ENCODE measurements around the gene PSMB10.

PSMB10 gene

GRCh38 chr16:67941469-67942199, 5.0 kb upstream of the PSMB10 start:
- TF ChIP-seq GATA2 (IDR thresholded peaks at IDR 0.05; ENCODE audit: low read depth, low read length) = no peak
- TF ChIP-seq GATA3 (IDR thresholded peaks at IDR 0.05; ENCODE audit: low read depth, low read length) = no peak

GRCh38 chr16:67940446-67941089, 3.9 kb upstream of the PSMB10 start:
- no peak for TF ChIP-seq GATA3 (IDR thresholded peaks at IDR 0.05; ENCODE audit: low read depth, low read length)
- no peak for TF ChIP-seq GATA2 (IDR thresholded peaks at IDR 0.05; ENCODE audit: low read depth, low read length)

- TF ChIP-seq GATA2 (IDR thresholded peaks at IDR 0.05; ENCODE audit: low read depth, low read length) = no peak
Measured at GRCh38 chr16:67939507-67940445, 3.1 kb upstream of the PSMB10 start.

GRCh38 chr16:67936880-67937605, 393 bp upstream of the PSMB10 start:
- TF ChIP-seq GATA2 (IDR thresholded peaks at IDR 0.05; ENCODE audit: low read depth, low read length) (no peak), GATA3 (IDR thresholded peaks at IDR 0.05; ENCODE audit: low read depth, low read length) (no peak)

GRCh38 chr16:67935402-67936123, 1.1 kb downstream of the PSMB10 start:
- TF ChIP-seq GATA2 (IDR thresholded peaks at IDR 0.05; ENCODE audit: low read depth, low read length) (0 out of 2 replicates have a peak, but pooled peaks have one; percentile 9), GATA3 (IDR thresholded peaks at IDR 0.05; ENCODE audit: low read depth, low read length) (no peak)

GRCh38 chr16:67935101-67935401, 1.6 kb downstream of the PSMB10 start:
- TF ChIP-seq GATA3 (IDR thresholded peaks at IDR 0.05; ENCODE audit: low read depth, low read length) (no peak), GATA2 (IDR thresholded peaks at IDR 0.05; ENCODE audit: low read depth, low read length) (no peak)

GRCh38 chr16:67934306-67935100, 2.1 kb downstream of the PSMB10 start:
- no peak for TF ChIP-seq GATA2 (IDR thresholded peaks at IDR 0.05; ENCODE audit: low read depth, low read length)
- no peak for TF ChIP-seq GATA3 (IDR thresholded peaks at IDR 0.05; ENCODE audit: low read depth, low read length)

GRCh38 chr16:67933805-67934204, 2.8 kb downstream of the PSMB10 start:
- TF ChIP-seq GATA2 (IDR thresholded peaks at IDR 0.05; ENCODE audit: low read depth, low read length) (no peak), GATA3 (IDR thresholded peaks at IDR 0.05; ENCODE audit: low read depth, low read length) (no peak)

GRCh38 chr16:67932462-67932840, 4.2 kb downstream of the PSMB10 start:
- TF ChIP-seq GATA2 (IDR thresholded peaks at IDR 0.05; ENCODE audit: low read depth, low read length) (no peak), GATA3 (IDR thresholded peaks at IDR 0.05; ENCODE audit: low read depth, low read length) (no peak)

- TF ChIP-seq GATA2 (IDR thresholded peaks at IDR 0.05; ENCODE audit: low read depth, low read length) = no peak
- no peak for TF ChIP-seq GATA3 (IDR thresholded peaks at IDR 0.05; ENCODE audit: low read depth, low read length)
Measured at GRCh38 chr16:67931712-67932461, 4.8 kb downstream of the PSMB10 start, which contains the start of gene CTRL. Gene CTRL (minus strand): TSS chr16:67931862. CDS start chr16:67931852, 10 bp downstream.

- TF ChIP-seq GATA3 (IDR thresholded peaks at IDR 0.05; ENCODE audit: low read depth, low read length) (no peak), GATA2 (IDR thresholded peaks at IDR 0.05; ENCODE audit: low read depth, low read length) (no peak)
Measured at GRCh38 chr16:67930678-67931211, 5.9 kb downstream of the PSMB10 start.

GRCh38 chr16:67930191-67930590, 6.5 kb downstream of the PSMB10 start:
- TF ChIP-seq GATA2 (IDR thresholded peaks at IDR 0.05; ENCODE audit: low read depth, low read length) (no peak), GATA3 (IDR thresholded peaks at IDR 0.05; ENCODE audit: low read depth, low read length) (no peak)
